ENCODE measurements around the gene STMND1. TPM values are rescaled to one million over a fixed set of nuclear protein-coding genes. Genes with fewer than 3 reads are reported as not detected.
A peak's percentile ranks its signal among the peaks of the same experiment; 100 is the strongest.
"Not testable (repeated sequence)": the region's sequence is repeated elsewhere in the genome, so short reads cannot be mapped to it uniquely, and the experiment has no call there.

STMND1 gene
- total RNA-seq, 1 donor from 2014 or later, result not detected

GRCh38 chr6:17059850-17060249 lies 42.0 kb upstream of the STMND1 start:
- FAIRE-seq, result no peak
- Histone ChIP-seq H3K4me3 (ENCODE audit: low read depth, low read length) (no peak overlapping the region), H3K27me3 (ENCODE audit: control insufficient read depth, insufficient read depth, low read length) (no peaks in the 10 kb centered on the region), H3K36me3 (ENCODE audit: control insufficient read depth, insufficient read depth, low read length) (no peaks in the 10 kb centered on the region)
- no peak for TF ChIP-seq CTCF (IDR thresholded peaks at IDR 0.05; ENCODE audit: insufficient read depth, low read length, severe bottlenecking)
- DNase-seq (ENCODE audit: low read depth), result peak; percentile 96

DNA sequence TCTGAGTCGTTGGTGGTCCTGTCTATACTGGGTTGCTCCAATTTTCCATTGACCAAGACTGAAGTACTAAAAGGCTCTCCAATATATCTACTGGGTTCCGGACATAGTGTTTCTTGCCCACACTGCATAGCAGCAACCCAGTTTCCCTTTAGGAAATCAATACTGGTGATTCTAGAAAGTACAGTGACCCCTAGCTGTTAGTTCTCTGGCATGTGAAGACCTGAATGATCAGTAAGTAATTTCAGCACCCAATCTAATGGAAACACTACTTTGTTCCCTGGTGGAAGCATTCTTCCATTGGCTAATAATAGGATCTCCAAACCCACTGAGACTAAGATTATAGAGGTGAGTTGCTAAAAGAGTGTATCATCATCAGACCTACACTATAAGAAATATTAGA lies 40.8 kb upstream of the STMND1 start:
- DNase-seq (ENCODE audit: low read depth) (no peak), FAIRE-seq (no peak)
- Histone ChIP-seq H3K36me3 (ENCODE audit: control insufficient read depth, insufficient read depth, low read length) (no peaks in the 10 kb centered on the region), H3K4me3 (ENCODE audit: low read depth, low read length) (no peak overlapping the region), H3K27me3 (ENCODE audit: control insufficient read depth, insufficient read depth, low read length) (no peaks in the 10 kb centered on the region)
- no peak for TF ChIP-seq CTCF (IDR thresholded peaks at IDR 0.05; ENCODE audit: insufficient read depth, low read length, severe bottlenecking)

DNA sequence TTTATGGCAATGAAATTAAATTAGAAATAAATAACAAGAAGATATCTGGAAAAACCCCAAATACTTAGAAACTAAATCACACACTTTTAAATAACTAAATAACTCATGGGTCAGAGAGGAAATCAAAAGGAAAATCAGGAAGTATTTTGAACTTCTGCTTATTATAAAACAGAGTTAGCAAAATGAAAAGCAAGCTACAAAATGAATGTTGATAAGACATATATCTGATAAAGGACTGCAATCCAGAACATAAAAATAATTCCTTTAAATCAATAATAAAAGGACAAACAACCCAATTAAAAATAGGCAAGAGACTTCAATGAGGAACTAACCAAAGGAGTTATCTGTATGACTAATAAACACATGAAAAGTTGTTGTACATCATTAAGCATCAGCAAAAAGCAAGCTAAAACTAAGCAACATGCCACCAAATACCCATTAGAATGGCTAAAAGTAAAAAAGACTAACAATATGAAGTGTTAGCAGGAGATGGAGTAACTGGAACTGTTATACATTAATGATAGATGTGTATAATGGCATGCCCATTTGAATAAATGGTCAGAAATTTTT lies 38.9 kb upstream of the STMND1 start:
- TF ChIP-seq CTCF (IDR thresholded peaks at IDR 0.05; ENCODE audit: insufficient read depth, low read length, severe bottlenecking), result no peak
- DNase-seq (ENCODE audit: low read depth) (no peak), FAIRE-seq (no peak)
- Histone ChIP-seq H3K27me3 (ENCODE audit: control insufficient read depth, insufficient read depth, low read length) (no peaks in the 10 kb centered on the region), H3K4me3 (ENCODE audit: low read depth, low read length) (no peak overlapping the region), H3K36me3 (ENCODE audit: control insufficient read depth, insufficient read depth, low read length) (no peaks in the 10 kb centered on the region)

DNA sequence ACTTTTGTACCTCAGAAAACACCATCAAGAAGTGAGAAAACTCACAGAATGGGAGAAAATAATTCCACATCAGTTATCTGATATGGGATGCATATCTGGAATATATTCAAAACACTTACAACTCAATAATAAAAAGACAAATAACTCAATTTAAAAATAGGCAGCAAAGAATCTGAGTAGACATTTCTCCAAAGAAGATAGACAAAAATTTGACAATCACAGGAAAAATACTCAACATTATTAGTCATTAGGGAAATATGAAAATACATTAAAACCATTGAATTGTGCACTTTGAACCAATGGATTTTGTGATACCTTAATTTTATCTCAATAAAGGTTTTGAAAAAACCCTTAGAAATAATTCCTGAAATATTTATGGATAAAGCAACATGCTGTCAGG lies 36.9 kb upstream of the STMND1 start:
- no peaks in the 10 kb centered on the region for H3K36me3 ChIP-seq (ENCODE audit: control insufficient read depth, insufficient read depth, low read length)
- FAIRE-seq (no peak), DNase-seq (ENCODE audit: low read depth) (no peak)
- no peak overlapping the region for H3K4me3 ChIP-seq (ENCODE audit: low read depth, low read length)
- TF ChIP-seq CTCF (IDR thresholded peaks at IDR 0.05; ENCODE audit: insufficient read depth, low read length, severe bottlenecking), result no peak
- no peaks in the 10 kb centered on the region for H3K27me3 ChIP-seq (ENCODE audit: control insufficient read depth, insufficient read depth, low read length)

- Histone ChIP-seq H3K4me3 (ENCODE audit: low read depth, low read length) (no peak overlapping the region), H3K36me3 (ENCODE audit: control insufficient read depth, insufficient read depth, low read length) (no peaks in the 10 kb centered on the region), H3K27me3 (ENCODE audit: control insufficient read depth, insufficient read depth, low read length) (no peaks in the 10 kb centered on the region)
- FAIRE-seq (no peak), DNase-seq (ENCODE audit: low read depth) (peak; percentile 50)
- no peak for TF ChIP-seq CTCF (IDR thresholded peaks at IDR 0.05; ENCODE audit: insufficient read depth, low read length, severe bottlenecking)
Measured at GRCh38 chr6:17066610-17067009, 35.2 kb upstream of the STMND1 start.

- not testable (repeated sequence) for FAIRE-seq; DNase-seq (ENCODE audit: low read depth); H3K36me3 ChIP-seq (ENCODE audit: control insufficient read depth, insufficient read depth, low read length)
Measured at GRCh38 chr6:17068972-17069371, 32.9 kb upstream of the STMND1 start.

DNA sequence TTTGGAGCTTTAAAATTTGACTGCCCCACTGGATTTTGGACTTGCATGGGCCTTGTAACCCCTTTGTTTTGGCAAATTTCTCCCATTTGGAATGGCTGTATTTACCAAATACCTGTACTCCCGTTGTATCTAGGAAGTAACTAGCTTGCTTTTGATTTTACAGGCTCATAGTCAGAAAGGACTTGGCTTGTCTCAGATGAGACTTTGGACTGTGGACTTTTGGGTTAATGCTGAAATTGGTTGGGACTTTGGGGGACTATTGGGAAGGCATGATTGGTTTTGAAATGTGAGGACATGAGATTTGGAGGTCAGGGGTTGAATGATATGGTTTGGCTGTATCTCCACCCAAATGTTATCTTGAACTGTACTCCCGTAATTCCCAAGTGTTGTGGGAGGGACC lies 31.4 kb upstream of the STMND1 start:
- not testable (repeated sequence) for H3K36me3 ChIP-seq (ENCODE audit: control insufficient read depth, insufficient read depth, low read length); H3K27me3 ChIP-seq (ENCODE audit: control insufficient read depth, insufficient read depth, low read length); H3K4me3 ChIP-seq (ENCODE audit: low read depth, low read length); DNase-seq (ENCODE audit: low read depth); FAIRE-seq

More at GRCh38 chr6:17068972-17069371, 32.9 kb upstream of the STMND1 start:
- H3K4me3 ChIP-seq (ENCODE audit: low read depth, low read length); H3K27me3 ChIP-seq (ENCODE audit: control insufficient read depth, insufficient read depth, low read length): not testable (repeated sequence)

GRCh38 chr6:17073596-17073995 lies 28.3 kb upstream of the STMND1 start:
- not testable (repeated sequence) for FAIRE-seq; H3K27me3 ChIP-seq (ENCODE audit: control insufficient read depth, insufficient read depth, low read length); H3K36me3 ChIP-seq (ENCODE audit: control insufficient read depth, insufficient read depth, low read length); H3K4me3 ChIP-seq (ENCODE audit: low read depth, low read length); DNase-seq (ENCODE audit: low read depth)

Measured in bronchial epithelial cell (primary cell).